Measurements from ENCODE around the gene CCDC12. TPM values are rescaled to one million over a fixed set of nuclear protein-coding genes. Genes with fewer than 3 reads are reported as not detected.

Gene CCDC12
- total RNA-seq, 1 donor from 2014 or later = 17.5 TPM

DNA sequence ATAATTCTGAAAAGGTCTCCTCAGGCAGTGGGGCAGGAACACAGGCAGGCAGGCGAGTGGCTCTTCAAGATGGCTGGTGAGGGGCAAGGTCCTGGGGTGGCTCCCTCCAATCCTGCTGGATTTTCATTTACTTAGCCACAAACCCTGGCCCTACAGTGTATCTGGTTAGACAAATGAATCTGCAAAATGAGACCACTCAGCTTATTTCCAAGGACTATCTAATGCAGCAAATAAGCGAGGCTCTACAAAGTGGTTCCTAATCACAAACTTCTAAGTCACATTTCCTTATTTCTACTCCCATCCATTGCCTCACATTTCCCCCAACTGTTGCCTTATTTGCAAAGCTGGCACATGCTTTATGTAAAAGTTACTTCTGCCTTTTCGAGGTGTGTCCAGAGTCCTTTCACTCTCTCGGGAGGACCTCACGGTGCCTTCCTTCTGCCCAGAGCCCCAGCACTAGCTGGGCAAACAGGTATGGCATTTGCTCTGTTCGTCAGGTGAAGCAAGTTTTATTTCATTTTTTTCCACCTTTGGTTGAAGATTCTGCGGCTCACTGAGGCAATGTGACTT is 40.5 kb downstream of the CCDC12 start:
- no peak for DNase-seq

- DNase-seq = peak; percentile 69
These were observed 41.2 kb downstream of the CCDC12 start for GRCh38 chr3:46935168-46935858.

DNA sequence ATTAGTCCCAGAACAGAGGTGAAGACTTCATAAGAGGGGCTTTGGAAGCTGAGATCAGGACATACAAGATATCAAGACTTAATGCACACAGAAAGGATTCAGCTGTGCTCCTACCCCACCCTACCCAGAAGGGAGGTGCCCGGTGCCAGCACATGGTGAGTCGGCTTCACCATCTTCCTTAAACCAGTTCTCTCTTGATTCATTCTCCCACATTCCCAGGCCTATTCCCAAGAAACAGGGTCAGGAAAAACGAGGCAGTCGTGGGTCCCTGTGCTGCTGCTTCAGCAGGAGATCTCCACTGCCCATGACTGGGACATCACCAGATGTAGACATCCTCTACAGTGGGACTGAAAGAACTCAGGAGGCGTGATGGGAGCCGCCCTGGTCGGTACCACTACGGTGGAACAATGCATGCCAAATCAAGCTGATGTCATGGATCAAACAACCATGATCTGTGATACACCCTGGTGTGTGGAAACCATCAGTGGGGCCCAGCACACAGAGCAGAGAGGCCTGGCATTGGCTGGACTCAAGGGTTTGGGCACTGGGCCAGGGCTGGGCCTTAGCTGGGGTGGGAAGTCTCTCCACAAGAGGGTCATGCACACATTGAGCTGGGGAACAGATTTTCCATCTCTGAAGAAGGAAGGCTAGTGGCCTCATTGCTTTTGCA is 41.9 kb downstream of the CCDC12 start:
- DNase-seq = no peak

- DNase-seq = no peak
These were observed 42.5 kb downstream of the CCDC12 start for GRCh38 chr3:46934072-46934471.

DNA sequence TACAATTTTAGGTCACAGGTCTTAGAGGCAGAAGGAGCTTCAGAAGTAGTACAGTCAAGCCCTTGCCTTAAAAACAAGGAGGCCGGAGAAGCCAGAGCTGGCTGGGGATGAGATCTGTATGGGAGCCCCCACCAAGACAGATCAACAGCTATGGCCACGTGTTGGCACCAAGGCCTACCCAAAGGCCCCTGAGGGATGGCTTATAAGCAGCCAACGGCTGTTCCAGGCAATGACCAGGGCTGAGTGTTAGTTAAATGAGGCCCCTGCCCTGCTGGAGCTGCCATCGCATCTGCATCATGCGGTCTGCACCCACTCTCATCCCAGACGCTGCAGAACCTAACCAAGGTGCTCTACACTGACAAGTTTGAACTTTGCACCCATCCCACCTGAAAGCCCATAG is 43.3 kb downstream of the CCDC12 start:
- DNase-seq = no peak

- no peak for DNase-seq
These were observed 43.9 kb downstream of the CCDC12 start for GRCh38 chr3:46932455-46933225.

GRCh38 chr3:46931631-46932331 is 44.8 kb downstream of the CCDC12 start:
- DNase-seq = no peak

DNA sequence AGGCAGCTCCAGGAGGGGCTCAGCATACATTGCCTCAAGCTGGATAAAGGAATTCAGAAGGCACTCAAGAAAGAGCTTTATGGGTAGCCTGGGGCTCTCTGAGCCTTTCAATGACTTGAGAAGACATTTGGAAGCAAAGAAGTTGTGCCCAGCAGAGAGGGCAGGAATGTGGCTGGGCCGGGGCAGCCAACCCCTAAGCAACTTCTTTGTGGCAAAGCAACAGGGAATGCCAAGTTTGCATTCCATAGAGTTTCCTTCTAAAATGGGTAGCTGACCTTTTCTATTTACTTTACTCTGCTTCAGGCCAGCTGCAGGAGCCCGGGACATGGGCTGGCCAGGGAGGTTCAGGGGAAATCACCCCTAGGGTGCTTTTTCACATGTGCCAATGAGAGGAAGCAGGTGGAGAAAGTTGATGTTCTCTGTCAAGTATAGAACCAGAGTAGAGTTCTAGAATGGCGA is 45.6 kb downstream of the CCDC12 start:
- no peak for DNase-seq

DNA sequence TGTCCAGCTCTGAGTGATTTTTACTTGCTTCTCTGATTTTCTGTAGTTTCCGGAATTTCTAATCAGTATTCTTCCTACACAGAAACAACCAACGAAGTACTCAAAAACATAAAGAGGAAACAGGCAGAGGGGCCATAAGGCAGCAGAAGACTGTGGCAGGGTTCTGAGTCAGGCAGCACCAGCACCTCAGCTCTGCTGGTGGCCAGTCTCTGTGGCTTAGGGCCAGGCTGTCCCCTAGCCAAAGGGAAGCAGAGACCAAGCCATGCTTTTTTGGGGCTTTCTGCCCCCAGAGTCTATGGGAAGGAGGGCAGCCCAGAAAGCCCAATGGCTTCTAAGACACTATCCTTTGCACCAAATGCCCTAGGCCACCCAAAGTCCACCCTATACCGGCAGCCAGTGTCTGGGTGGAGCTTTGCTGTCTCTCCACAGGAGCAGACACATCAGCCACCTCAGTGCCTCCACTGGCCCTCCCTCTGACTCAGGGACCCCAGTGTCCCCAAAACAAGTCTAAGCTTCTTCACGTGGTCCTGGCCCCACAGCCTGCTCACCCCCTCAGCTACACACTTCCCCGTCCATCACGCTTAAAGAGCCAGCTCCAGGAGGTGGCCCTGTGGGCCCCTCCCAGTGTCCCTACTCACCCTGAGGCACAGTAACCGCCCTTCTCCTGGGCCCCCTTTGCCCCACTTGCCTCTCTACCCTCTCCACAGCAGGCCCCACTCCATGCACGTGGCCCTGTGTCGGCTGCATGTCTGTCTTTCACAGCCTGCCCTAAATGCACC is 46.2 kb downstream of the CCDC12 start:
- DNase-seq = no peak

GRCh38 chr3:46929324-46929723 is 47.2 kb downstream of the CCDC12 start:
- DNase-seq = no peak

DNA sequence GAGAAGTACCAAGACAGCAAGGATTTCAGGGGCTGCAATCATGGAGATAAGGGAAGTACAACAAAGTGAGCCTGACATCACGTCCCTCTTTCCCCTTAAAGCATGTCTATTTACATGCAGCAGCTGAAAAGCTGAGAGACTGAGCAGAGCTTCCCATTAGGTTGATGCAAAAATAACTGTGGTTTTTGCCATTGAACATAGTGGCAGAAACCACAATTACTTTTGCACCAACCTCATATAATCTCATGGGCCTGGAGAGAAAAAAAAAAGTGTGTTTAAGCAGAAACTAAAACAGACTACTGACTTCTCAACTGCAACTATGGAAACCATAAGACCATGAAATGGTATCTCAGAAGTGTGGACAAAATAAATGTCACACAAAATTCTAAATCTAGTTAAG is 48.3 kb downstream of the CCDC12 start:
- no peak for DNase-seq

DNA sequence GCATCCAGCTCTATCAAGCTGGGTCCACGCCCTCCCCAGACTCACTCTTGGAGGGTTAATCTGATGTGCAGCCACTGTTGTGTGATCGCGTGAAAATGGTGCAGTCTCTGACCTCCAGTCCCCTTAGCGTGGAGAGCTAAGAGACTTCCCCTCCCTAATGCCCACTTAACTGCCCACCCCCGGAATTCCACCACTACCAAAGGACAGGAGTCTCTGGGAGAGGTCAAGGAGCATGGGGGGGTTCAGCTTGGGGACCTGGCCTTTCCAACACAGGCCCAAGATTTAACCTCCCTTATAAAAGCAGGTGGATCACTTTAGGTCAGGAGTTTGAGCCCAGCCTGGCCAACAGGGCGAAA is 48.8 kb downstream of the CCDC12 start:
- DNase-seq = no peak

- no peak for DNase-seq
These were observed 49.5 kb downstream of the CCDC12 start for GRCh38 chr3:46926871-46927717.

GRCh38 chr3:46926447-46926846 is 50.1 kb downstream of the CCDC12 start:
- DNase-seq = no peak

GRCh38 chr3:46926039-46926438 is 50.5 kb downstream of the CCDC12 start:
- no peak for DNase-seq

DNA sequence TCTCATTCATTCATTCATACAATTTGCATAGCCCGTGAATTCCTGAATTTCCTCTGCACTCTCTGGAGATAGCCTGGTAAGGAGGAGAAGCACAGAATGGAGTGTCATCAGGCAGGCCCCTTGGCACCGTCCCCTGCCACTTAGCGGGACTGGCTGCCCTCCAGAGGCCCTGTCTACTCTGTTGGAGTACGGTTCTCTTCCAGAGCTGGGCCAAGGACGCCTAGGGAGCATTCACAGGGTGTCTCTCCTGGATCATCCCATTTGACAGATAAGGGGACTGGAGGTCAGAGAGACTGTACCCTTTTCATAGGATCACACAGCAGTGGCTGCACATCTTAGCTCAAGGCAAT is 51.0 kb downstream of the CCDC12 start:
- DNase-seq = no peak

DNA sequence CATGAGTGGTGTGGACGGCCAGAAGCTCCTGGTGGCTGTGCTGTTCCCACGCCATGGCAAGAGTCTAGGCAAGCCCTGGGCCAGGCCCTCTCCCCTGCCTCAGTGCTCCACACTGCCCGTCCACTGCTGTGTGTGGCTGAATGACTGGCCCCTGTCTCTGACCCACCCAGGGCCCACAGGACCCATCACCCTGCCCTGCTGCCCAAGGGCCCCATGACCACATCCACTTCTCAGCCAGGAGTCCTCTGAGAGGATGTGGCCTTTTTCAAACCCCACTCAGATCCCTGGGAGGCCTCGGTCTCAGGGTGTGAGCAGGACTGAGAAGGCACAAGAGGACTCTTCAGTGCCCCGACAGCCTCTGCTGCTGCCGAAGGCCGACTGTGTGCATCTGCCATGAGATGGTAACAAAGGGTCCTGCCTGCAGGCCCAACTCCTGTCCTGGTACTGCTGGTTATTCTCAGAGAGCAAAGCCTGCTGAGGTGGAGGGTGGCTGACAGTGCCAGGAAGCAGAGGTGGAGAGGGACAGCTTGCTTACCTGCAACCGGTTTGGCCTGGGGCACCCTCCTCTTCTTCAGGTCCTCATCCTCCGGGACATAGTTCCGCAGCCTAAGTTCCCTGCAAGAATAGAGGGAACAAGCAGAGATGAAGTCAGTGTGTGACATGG is 51.5 kb downstream of the CCDC12 start:
- no peak for DNase-seq

DNA sequence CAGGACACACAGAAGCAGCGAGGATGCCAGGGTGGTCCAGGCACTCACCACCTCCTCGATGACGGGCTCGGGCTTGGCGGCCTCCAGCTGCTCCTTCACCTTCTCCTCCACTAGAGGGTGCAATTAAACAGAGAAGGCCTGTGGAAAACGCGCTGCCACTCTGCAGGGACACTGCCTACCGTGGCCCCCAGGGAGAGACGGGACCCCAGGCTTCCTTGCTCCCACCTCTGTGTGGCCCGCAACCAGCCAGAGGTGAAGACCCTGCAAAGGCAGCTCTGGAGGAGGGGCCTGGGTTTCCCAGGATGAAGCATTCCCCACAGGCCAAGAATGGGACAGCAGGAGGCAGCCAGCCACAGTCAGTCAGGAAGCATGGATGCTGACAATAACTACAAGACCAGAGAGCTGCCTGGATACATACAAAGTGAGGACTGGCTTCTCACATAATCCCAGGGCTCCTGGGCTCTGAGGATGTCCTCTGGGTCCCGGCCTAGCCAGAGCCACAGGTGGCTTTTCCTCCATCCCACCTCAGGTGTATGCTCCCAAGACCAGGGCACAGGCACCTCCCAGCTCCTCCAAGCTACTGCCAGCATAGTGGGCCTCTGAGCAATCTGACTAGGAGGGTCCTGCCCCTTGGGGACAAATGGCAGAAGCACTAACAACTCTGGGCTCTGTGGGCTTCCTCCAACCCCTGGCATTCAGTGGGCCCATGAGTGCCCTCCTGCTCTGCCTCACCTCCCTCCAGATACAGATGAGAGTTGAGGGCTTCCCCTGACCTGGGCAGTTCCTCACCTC is 52.8 kb downstream of the CCDC12 start:
- DNase-seq = no peak

- DNase-seq = no peak
These were observed 53.5 kb downstream of the CCDC12 start for GRCh38 chr3:46922871-46923558.
